ENCODE data around the gene ACTL8. TPM values are rescaled to one million over a fixed set of nuclear protein-coding genes. Genes with fewer than 3 reads are reported as not detected.
A peak's percentile ranks its signal among the peaks of the same experiment; 100 is the strongest.

The ACTL8 gene
- total RNA-seq, 1 donor from 2014 or later: not detected

DNA sequence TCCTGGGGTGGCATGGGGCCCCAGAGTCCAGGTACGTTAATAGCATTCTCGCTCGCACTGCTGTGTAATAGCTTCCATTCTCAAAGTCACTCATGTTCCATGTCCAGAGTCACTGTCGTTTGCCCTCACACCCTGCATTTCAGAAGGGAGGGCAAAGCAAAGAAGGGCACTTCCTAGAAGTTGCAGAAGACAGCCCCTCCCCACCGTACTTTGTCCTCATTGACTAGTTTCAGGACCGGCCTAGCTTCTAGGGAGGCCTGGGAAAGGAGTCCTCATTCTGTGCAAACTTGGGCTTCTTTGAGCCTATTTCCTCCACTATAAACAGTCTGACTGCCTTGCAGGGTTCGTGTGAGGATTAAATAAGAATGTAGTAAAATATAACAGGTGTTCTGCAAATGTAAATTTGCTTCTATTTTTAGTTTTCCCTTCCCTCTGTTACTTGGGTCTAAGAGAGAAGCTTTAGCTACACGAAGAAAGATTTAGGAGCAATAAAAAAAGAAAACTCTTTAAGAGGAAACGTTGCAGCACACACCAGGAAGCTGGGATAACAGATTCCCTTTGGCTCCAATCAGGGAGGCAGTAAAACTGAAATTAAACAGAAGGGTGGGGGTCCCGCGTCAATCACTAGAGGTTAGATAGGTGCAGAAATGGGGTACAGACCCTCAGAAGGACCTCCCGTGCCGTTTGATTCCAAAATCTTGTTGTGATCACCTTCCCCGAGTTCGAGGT is 40.1 kb downstream of the ACTL8 start:
- ATAC-seq (no peak), DNase-seq (ENCODE audit: missing footprints) (no peak)
- intact Hi-C loops (cut with DNase I): no loop called here

DNA sequence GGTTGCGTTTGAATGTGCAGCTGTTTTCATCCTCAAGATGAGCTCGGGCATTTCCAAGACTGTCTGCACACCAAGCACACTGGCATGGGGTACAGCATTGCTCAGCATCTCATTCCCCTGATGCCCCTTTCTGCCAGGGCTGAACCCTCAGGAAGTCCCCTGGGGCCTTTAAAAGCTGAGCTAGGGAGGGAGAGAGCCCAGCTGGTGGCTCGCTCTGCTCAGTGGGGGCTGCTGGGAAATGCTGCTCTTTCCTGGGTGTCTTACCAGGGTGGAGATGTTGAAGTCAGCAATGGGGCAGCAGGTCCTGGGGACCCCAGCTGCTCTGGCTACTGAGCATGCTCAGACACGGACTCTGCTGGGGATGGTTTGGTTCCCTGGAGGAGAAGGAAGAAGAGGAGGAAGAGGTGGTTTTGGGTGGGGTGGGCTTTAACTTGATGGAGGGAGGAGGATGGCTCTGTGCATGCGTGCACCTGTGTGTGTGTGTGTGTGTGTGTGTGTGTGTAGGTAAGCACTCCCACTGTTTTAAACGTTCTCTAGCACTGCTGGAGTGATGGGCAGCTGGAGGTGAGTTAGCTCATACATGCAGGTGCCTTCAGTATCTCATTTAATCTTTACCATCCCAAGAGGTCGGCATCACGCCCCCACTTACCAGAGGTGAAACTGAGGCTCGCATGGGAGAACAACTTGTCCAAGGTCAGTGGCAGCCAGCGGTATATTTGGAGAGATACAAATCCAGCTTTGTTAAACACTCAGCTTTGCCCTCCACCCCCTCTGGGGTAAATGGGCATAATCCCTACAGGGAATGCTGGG is 40.9 kb downstream of the ACTL8 start:
- DNase-seq (ENCODE audit: missing footprints) (no peak), ATAC-seq (no peak)
- intact Hi-C loops (cut with DNase I): no loop called here

DNA sequence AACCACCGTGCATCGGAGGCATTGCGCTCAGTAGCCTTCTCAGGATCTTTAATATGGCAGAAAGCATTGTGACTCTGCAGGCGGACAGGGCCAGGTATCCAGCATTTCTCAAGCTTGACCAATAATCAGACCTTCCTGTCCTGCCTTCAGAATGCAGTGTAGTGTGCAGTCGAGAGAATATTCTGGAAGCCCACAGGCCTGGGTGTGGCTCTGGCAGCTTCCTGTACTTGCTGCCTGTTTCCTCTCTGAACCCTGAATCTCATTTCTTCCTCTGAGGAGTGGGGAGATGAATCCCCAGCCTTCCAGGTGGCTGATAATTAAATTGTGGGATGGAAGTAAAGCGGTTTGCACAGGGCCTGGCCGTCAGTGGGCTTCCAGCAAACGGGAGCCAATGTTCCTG is 42.3 kb downstream of the ACTL8 start:
- intact Hi-C loops (cut with DNase I): no loop called here
- no peak for DNase-seq (ENCODE audit: missing footprints)
- ATAC-seq: no peak

DNA sequence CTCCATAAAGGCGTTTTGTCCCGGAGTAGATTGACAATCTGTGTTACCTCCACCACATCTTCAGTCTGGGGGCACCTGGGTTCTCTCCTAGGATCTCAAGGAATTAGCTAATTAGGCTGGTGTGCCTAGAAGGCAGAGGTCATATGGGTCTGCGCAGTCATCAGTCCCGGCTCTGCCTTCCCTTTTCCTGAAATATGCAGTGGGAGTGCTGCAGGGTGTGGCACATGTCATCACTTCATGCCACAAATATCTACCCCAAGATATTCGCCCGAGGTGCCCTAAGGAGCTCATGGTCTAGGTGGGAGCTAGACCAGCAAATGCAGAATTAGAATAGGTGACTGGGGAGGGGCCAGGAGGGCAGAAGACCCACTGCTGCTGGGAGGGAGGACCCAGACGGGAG is 42.9 kb downstream of the ACTL8 start:
- ATAC-seq (no peak), DNase-seq (ENCODE audit: missing footprints) (no peak)
- intact Hi-C loops (cut with DNase I): no loop called here

DNA sequence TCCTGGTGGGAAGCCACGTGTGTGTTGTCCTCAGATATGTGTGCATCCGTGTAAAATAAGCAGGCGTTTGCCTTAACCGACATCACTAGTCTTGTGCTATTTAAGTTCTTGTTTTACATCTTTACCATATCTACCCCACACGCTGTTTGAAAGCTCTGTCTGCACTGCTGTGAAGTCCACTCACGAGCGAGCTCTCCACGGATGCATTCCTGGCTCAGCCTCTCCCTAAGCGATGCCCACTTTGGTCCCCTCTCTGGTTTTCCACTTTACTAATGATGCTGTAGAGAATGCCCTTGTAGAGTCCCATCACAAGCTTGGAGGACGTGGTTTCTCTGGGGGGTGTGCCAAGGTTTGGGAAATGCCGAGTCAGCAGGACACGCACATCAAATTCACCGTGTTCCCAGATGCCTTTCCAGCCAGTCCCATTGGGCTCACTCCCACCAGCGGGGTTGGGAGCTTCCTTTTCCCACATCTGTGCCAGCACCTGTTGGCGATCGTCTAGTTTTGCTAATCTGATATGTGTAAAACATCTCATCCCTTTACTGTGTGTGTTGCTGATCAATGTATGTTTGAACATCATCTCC is 43.8 kb downstream of the ACTL8 start:
- intact Hi-C loops (cut with DNase I): no loop called here
- ATAC-seq (no peak), DNase-seq (ENCODE audit: missing footprints) (no peak)

DNA sequence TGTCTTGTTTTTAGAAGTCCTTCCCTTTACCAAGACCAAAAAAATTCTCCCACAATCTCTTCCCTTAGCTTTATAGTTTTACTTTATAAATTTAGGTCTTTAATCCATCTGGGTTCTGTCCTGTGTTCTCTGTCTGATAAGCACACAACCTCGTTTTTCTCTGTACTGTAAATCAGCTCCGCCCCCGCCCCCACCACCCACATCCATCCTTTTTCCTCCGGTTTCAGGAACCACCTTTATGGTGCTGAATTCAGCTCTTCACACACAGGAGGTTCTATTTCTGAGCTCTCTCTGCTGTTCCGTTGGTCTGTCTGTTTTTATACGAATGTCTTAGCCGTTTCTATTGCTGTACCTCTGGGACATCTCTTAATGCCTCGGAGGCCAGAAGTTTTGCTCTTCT is 44.5 kb downstream of the ACTL8 start:
- DNase-seq (ENCODE audit: missing footprints): no peak
- ATAC-seq: no peak
- intact Hi-C loops (cut with DNase I): no loop called here

DNA sequence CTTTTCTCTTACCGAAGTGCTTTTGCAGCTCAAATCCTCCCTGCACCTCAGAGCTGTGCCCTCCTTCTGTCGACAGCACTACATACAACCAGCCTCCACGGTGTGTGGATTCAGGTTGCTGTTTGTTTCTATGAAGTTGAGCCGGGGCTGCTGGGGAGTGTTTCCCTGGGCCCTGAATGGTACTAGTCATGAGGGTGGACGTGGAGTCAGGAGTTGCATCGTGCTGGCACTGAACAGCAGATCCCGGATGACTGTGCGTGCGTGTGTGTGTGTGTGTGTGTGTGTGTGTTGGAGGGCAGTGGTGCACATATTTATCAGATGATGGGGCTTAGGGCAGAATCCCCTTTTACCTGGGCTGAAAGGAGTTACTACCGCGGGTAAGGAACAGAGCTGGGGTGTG is 47.0 kb downstream of the ACTL8 start:
- DNase-seq (ENCODE audit: missing footprints): no peak
- intact Hi-C loops (cut with DNase I): no loop called here
- no peak for ATAC-seq

DNA sequence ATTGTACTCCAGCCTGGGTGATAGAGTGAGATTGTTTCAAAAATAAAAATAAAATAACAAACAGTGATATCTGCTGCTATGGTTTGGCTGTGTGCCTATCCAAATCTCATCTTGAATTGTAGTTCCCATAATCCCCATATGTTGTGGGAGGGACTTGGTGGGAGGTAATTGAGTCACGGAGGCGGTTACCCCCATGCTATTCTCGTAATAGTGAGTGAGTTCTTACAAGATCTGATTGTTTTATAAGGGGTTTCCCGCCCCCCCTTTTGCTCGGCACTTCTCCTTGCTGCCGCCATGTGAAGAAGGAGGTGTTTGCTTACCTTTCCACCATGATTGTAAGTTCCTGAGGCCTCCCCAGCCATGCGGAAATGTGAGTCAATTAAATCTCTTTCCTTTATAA is 47.8 kb downstream of the ACTL8 start:
- ATAC-seq (no peak), DNase-seq (ENCODE audit: missing footprints) (no peak)
- intact Hi-C loops (cut with DNase I): no loop called here

DNA sequence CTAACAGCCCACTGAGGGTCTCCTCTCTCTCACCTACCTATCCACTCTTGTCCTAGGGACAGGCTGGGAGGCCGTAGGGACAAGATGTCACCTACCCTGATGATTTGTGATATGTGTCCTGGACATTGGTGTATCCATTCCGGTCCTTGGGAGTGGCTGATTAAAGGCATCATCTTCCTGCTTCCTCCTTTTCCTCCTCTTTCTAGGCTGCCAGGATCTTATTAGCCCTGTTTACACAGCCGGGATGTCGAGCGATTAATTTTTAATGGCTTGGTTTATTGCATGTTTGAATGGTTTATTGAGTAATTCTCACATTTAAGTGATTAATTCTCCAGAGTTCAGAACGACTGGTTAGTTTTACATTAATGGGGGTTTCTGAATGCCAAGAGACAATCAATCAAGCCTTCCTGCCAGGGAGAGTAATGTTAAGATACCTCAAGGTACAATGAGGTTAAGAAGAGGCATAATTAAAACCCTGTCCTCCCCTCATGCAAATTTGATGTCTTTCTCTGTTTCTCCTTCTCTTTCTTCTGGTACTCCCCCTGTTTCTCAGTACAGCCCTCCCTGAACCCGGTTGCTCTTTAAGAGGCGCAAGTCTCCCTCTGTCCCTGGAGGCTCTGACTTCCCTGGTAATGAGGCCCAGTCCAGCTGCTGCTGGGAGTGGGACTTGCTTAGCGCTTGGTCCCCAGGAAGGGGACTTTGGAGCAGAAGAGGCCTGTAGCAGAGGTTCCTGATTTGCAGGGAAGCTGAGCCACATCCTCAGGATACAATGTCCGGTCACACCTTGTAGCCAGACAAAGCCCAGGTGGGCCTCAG is 50.9 kb downstream of the ACTL8 start:
- intact Hi-C loops (cut with DNase I): no loop called here
- DNase-seq (ENCODE audit: missing footprints) (no peak), ATAC-seq (no peak)

DNA sequence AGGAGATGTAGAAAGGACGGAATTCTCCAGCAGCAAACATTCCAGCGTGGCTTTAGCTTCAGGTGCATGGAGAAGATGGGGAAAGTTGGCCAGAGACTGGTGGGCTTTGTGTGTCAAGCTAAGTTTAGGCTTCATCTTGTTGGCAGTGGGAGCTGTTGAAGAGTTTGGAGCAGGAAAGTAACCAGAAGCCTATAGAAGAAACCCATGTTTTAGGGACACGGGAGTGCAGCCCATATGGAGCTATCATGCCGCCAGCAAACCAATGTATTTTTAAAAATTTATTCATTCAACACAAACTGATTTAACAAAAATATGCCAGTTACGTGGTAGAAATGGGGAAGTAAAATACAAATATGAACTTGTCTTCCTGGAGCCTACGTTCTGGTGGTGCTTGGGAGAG is 53.7 kb downstream of the ACTL8 start:
- ATAC-seq: no peak
- intact Hi-C loops (cut with DNase I): no loop called here
- no peak for DNase-seq (ENCODE audit: missing footprints)

DNA sequence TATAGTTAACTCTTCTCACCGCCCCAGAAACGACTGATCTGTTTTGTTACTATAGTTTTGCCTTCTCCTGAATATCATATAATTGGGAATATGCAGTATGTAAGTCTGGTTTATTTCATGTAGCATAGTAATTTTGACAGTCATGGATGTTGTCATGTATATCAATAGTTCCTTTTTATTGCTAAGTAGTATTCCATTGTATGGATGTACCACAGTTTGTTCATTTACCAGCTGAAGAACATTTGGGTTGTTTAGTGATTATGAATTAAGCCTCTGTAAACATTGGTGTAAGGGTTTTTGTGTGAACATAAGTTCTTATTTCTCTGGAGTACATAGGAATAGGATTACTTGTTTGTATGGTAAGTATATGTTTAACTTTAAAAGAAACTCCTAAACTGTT is 55.5 kb downstream of the ACTL8 start:
- ATAC-seq: no peak
- no peak for DNase-seq (ENCODE audit: missing footprints)
- intact Hi-C loops (cut with DNase I): no loop called here

DNA sequence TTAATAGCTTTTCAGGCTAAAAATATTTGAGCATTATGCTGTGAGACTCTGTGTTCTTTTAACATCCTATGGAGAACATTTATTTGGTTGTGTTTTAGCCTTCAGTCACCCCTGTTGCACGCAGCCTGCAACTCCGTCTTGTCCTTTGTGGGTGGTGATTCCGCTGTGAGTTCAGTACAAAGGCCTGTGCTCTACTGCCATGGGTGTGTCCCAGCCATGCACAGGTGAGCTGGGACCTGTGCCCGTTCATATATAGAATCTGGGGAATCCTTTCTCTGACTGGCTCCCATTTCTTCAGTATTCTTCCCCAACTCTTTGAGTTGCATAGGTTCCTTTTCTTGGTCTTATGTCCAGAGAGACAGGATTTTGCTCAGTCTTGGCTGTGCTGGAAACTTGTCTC is 61.4 kb downstream of the ACTL8 start:
- ATAC-seq: no peak

DNA sequence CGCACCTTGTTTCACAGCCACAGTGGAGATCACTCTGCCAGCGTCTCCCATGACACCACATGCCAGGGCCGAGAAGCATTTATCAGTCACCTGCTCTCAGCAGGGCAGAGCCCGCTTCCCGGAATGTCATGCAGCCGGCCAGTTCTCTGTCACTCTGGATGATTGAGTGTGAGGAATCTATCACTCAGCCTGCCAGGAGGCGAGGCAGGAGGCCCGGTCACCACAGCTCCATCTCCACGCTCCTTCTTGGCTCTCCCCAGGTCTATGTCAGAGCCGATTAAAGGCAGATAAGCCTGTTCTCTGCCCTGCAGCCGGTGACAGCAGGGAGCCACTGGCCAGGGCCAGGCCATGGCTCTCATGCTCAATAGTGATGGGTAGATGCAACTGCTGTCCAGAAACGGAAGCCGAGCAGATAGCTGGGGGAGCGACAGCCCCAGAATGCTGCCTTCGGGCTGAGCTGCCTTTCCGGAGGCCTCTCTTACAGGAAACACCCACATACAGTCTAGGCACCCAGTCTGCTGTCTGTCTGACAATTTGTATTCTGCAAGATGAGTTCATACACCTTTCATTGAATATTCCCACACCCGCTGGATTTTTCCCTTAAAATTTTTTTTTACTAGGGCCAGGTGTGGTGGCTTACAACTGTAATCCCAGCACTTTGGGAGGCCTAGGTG is 64.1 kb downstream of the ACTL8 start:
- ATAC-seq (peak; percentile 95), DNase-seq (ENCODE audit: missing footprints) (peak; percentile 65)
- intact Hi-C loops (cut with DNase I): loop anchor here (5.0 kb wide), 1 partner anchor 73 kb away; no protein-coding TSS in a partner anchor

More for the DNA sequence above, 61.4 kb downstream of the ACTL8 start:
- intact Hi-C loops (cut with DNase I): loop anchor here (5.0 kb wide), 1 partner anchor 76 kb away; no protein-coding TSS in a partner anchor
- no peak for DNase-seq (ENCODE audit: missing footprints)

DNA sequence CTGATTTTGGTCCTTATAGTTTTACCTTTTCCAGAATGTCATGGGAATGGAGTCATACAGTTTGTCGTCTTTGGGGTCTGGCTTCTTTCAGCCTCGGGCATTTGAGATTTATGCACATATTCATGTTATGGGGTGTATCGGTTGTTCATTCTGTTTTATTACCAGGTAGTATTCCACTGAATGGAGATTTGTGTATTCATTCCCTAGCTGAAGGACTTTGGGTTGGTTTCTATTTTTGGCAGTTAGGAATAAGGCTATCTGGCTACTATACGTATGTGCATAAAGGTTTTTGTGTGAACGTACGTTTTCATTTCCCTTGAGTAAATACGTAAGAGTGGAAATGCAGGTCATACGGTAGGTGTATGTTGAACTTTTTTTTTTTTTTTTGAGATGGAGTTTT is 65.1 kb downstream of the ACTL8 start:
- DNase-seq (ENCODE audit: missing footprints): no peak
- ATAC-seq: no peak
- intact Hi-C loops (cut with DNase I): no loop called here

DNA sequence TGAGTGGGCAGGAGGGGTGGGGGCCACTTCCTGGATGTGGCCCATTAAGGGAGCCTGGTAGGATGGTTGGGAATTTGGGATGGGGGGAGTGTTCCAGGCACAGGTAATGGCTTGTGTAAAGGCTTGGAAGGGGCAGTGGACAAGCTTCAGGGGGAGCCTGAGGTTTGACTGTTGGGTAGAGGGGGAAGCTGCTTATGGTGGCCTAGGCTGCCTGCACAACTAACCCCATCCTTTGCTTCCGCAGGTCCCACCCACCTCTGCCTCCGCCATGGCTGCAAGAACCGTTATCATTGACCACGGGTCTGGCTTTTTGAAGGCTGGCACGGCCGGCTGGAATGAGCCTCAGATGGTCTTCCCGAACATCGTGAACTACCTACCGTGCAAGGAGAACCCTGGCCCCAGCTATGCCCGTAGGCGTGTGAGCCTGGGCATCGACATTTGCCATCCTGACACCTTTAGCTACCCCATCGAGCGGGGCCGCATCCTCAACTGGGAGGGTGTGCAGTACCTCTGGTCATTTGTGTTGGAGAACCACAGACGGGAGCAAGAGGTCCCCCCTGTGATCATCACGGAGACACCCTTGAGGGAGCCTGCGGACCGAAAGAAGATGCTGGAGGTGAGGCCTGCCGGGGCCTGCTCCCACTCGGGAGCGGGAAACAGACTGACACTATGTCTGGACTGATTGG is 67.8 kb downstream of the ACTL8 start:
- intact Hi-C loops (cut with DNase I): no loop called here
- ATAC-seq (no peak), DNase-seq (ENCODE audit: missing footprints) (peak; percentile 46)

DNA sequence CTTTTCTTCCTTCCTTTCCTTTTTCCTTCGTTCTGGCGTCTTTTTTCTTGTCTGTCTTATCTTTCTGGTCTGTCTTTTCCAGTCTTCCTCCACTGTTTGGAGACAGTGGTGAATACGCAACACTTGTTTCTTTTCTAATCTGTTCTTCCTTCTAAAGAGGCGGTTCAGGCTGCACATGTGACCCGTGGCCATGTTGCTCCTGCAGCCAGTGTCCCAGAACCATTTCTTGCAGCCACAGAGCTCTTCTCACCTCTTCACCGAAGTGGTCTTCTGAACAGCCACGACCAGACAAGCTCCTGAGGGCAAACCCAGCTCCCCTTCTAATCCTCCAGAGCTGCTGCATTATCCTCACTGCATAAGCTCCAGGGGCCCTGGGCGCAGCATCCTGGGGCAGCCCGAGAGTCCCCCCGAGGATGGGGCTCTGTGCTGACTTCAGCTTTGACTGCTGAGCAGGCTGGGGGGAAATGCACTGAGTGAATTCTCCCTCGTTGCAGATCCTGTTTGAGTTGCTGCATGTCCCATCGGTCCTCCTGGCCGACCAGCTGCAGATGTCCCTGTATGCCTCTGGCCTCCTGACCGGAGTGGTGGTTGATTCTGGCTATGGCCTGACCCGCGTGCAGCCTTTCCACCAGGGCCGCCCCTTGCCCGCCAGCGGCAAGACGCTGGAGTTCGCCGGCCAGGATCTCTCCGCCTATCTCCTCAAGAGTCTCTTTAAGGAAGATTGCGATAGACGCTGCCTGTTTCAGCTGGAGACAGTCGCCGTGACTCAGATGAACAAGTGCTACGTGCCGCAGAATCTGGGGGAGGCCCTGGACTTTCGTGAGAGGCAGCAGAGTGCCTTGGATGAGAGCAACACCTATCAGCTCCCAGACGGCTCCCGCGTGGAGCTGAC is 70.4 kb downstream of the ACTL8 start:
- intact Hi-C loops (cut with DNase I): loop anchor here (5.0 kb wide), 1 partner anchor 168 kb away; no protein-coding TSS in a partner anchor
- ATAC-seq (no peak), DNase-seq (ENCODE audit: missing footprints) (no peak)

DNA sequence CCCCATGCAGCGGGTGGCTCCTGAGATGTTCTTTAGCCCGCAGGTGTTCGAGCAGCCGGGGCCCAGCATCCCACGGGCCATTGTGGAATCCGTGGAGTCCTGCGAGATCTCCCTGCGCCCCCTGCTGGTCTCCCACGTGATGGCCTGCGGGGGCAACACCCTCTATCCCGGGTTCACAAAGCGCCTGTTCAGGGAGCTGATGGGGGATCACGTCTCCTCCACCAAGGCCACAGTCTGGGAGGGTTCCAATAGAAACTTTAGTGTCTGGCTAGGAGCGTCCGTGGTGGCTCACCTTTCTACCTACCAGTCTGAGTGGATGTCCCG is 71.0 kb downstream of the ACTL8 start:
- ATAC-seq (no peak), DNase-seq (ENCODE audit: missing footprints) (peak; percentile 59)
- intact Hi-C loops (cut with DNase I): loop anchor here (5.0 kb wide), 1 partner anchor 169 kb away; no protein-coding TSS in a partner anchor

All from Right ventricle myocardium inferior (tissue), 1 donor.